ENCODE results near the gene POLD3.
"Not testable (repeated sequence)": the region's sequence is repeated elsewhere in the genome, so short reads cannot be mapped to it uniquely, and the experiment has no call there.

The POLD3 gene

DNA sequence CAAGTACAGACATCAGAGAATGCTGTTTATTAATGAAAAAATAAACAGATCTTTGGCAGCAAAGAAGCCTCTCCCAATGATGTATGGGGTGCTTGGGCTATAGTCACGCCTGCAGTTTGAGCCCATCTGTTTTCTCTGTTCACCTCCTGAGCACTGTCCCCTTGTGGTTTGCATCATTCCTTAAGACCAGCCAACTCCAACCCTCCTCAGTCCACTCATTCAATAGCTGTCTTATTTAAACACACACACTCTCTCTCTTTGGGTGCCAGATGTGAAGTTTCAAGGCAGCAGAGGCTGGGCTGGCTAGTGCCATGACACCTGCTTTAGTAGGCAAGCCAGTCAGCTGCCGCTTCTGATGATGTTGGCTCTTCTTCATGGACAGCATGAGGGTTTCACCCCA is 58.1 kb downstream of the POLD3 start:
- TF ChIP-seq, protein P1, sequence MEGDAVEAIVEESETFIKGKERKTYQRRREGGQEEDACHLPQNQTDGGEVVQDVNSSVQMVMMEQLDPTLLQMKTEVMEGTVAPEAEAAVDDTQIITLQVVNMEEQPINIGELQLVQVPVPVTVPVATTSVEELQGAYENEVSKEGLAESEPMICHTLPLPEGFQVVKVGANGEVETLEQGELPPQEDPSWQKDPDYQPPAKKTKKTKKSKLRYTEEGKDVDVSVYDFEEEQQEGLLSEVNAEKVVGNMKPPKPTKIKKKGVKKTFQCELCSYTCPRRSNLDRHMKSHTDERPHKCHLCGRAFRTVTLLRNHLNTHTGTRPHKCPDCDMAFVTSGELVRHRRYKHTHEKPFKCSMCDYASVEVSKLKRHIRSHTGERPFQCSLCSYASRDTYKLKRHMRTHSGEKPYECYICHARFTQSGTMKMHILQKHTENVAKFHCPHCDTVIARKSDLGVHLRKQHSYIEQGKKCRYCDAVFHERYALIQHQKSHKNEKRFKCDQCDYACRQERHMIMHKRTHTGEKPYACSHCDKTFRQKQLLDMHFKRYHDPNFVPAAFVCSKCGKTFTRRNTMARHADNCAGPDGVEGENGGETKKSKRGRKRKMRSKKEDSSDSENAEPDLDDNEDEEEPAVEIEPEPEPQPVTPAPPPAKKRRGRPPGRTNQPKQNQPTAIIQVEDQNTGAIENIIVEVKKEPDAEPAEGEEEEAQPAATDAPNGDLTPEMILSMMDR (IDR thresholded peaks at IDR 0.05; ENCODE audit: extremely low read depth, insufficient read depth, missing control alignments), result no peak
- DNase-seq (ENCODE audit: low spot score), result no peak
- in situ Hi-C loops (cut with MboI; ENCODE audit: low pct_unique_long_range_greater_than_20kb, low sequenced_read_pairs, unreplicated experiment), result no loop called here

- in situ Hi-C loops (cut with MboI; ENCODE audit: low pct_unique_long_range_greater_than_20kb, low sequenced_read_pairs, unreplicated experiment), result no loop called here
- DNase-seq (ENCODE audit: low spot score), result no peak
- TF ChIP-seq, protein P1 (IDR thresholded peaks at IDR 0.05; ENCODE audit: extremely low read depth, insufficient read depth, missing control alignments), result no peak
Measured at GRCh38 chr11:74654976-74655375, 62.6 kb downstream of the POLD3 start.

- in situ Hi-C loops (cut with MboI; ENCODE audit: low pct_unique_long_range_greater_than_20kb, low sequenced_read_pairs, unreplicated experiment); DNase-seq (ENCODE audit: low spot score): not testable (repeated sequence)
Measured at GRCh38 chr11:74659124-74659523, 66.7 kb downstream of the POLD3 start.

GRCh38 chr11:74662487-74663103 is 70.2 kb downstream of the POLD3 start:
- TF ChIP-seq, protein P1 (IDR thresholded peaks at IDR 0.05; ENCODE audit: extremely low read depth, insufficient read depth, missing control alignments), result no peak
- in situ Hi-C loops (cut with MboI; ENCODE audit: low pct_unique_long_range_greater_than_20kb, low sequenced_read_pairs, unreplicated experiment), result no loop called here
- DNase-seq (ENCODE audit: low spot score), result no peak

DNA sequence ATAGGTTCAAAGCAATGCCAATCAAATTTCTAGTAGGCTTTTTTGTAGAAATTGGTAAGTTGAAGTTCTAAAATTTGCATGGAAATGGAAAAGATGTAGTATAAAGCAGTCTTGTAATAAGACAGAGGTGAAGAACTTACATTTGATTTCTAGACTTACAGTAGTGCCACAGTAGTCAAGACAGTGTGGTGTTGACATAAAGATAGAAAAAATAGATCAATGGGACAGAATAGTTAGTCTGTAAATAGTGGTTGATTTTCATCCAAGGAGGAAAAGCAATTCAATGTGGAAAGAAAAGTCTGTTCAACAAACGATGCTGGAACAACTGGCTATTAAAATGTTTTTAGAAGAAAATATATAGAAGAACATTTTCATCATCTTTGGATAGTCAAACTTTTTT is 70.9 kb downstream of the POLD3 start:
- TF ChIP-seq, protein P1 (IDR thresholded peaks at IDR 0.05; ENCODE audit: extremely low read depth, insufficient read depth, missing control alignments), result no peak
- DNase-seq (ENCODE audit: low spot score), result no peak
- in situ Hi-C loops (cut with MboI; ENCODE audit: low pct_unique_long_range_greater_than_20kb, low sequenced_read_pairs, unreplicated experiment), result no loop called here

GRCh38 chr11:74669211-74670160 is 77.1 kb downstream of the POLD3 start:
- DNase-seq (ENCODE audit: low spot score), result no peak
- TF ChIP-seq, protein P1 (IDR thresholded peaks at IDR 0.05; ENCODE audit: extremely low read depth, insufficient read depth, missing control alignments), result no peak
- in situ Hi-C loops (cut with MboI; ENCODE audit: low pct_unique_long_range_greater_than_20kb, low sequenced_read_pairs, unreplicated experiment), result no loop called here

- in situ Hi-C loops (cut with MboI; ENCODE audit: low pct_unique_long_range_greater_than_20kb, low sequenced_read_pairs, unreplicated experiment), result no loop called here
- no peak for DNase-seq (ENCODE audit: low spot score)
- TF ChIP-seq, protein P1 (IDR thresholded peaks at IDR 0.05; ENCODE audit: extremely low read depth, insufficient read depth, missing control alignments), result no peak
Measured at GRCh38 chr11:74670171-74670570, 77.8 kb downstream of the POLD3 start.
